GM21576 (cell line): ENCODE measurements around the gene CDH16.
"Not testable (repeated sequence)": the region's sequence is repeated elsewhere in the genome, so short reads cannot be mapped to it uniquely, and the experiment has no call there.

Experiments used
- ATAC-seq: cut with Tn5 transposase; IDR thresholded peaks from one replicate; pipeline ENCODE4 v1.9.1; 2021; ENCODE audit warnings: mild to moderate bottlenecking, moderate library complexity; ENCODE audit not compliant: unreplicated experiment

CDH16 gene

GRCh38 chr16:66918803-66919568 is at the start of gene CDH16:
Gene CDH16, minus strand, starts transcription at chr16:66918885. Its CDS starts 820 bp downstream, at chr16:66918065.
- no peak for ATAC-seq

GRCh38 chr16:66964049-66964448 is 45.4 kb upstream of the CDH16 start:
- no peak for ATAC-seq

- no peak for ATAC-seq
These were observed 43.2 kb upstream of the CDH16 start for GRCh38 chr16:66961914-66962313.

- ATAC-seq = peak; percentile 69
These were observed 42.5 kb upstream of the CDH16 start, which contains the start of gene CES3 for GRCh38 chr16:66961065-66961744. Gene CES3, plus strand, starts transcription at chr16:66961266. Its CDS starts 42 bp downstream, at chr16:66961308.

- ATAC-seq = no peak
These were observed 41.6 kb upstream of the CDH16 start for GRCh38 chr16:66960270-66960669.

- ATAC-seq = no peak
These were observed 41.0 kb upstream of the CDH16 start for GRCh38 chr16:66959704-66960161.

- no peak for ATAC-seq
These were observed 40.4 kb upstream of the CDH16 start for GRCh38 chr16:66958857-66959703.

GRCh38 chr16:66956154-66956457 is 37.4 kb upstream of the CDH16 start:
- not testable (repeated sequence) for ATAC-seq

GRCh38 chr16:66955363-66956153 is 36.9 kb upstream of the CDH16 start:
- ATAC-seq = not testable (repeated sequence)

- ATAC-seq = peak; percentile 42
These were observed 35.5 kb upstream of the CDH16 start for GRCh38 chr16:66954097-66954659.

- no peak for ATAC-seq
These were observed 34.9 kb upstream of the CDH16 start for GRCh38 chr16:66953462-66954096.

GRCh38 chr16:66952430-66953110 is 33.9 kb upstream of the CDH16 start:
- no peak for ATAC-seq

GRCh38 chr16:66950971-66951790 is 32.5 kb upstream of the CDH16 start:
- ATAC-seq = no peak

GRCh38 chr16:66950437-66950836 is 31.8 kb upstream of the CDH16 start:
- no peak for ATAC-seq

GRCh38 chr16:66949472-66949871 is 30.8 kb upstream of the CDH16 start:
- ATAC-seq = no peak

GRCh38 chr16:66948837-66949225 is 30.1 kb upstream of the CDH16 start:
- ATAC-seq = no peak

- no peak for ATAC-seq
These were observed 29.6 kb upstream of the CDH16 start for GRCh38 chr16:66948134-66948836.
